ENCODE results near the gene TTC27. TPM values are rescaled to one million over a fixed set of nuclear protein-coding genes. Genes with fewer than 3 reads are reported as not detected.
A peak's percentile ranks its signal among the peaks of the same experiment; 100 is the strongest.

TTC27 gene
- total and polyA plus RNA-seq, 8 donors, result 3.4 to 13.3 (median 9.9) TPM

DNA sequence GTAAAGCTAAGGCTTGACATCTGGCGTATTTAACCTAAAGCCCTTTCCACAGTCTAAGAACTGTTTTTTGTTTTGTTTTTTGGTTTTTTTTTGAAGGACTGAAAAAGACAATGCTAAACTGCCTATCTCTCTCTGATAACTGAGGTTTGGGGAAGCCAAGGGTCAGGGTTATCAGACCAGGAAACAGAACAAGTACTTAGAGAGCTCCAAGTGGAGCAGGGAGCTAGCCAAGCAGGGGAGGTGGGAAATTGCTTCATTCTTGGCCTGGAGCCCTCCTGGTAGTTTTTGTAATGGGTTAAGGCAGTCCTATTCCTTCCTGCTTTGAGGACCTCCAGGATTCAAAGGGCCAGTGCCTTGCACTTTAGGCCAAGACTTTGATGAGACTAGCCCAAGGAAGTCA, 164.6 kb downstream of the TTC27 start:
- no peak for FAIRE-seq
- no peaks in the 10 kb centered on the region for H3K36me3 ChIP-seq
- no peaks in the 10 kb centered on the region for H3K9me3 ChIP-seq
- H3K4me1 ChIP-seq, result no peaks in the 10 kb centered on the region
- H3K27me3 ChIP-seq, result no peaks in the 10 kb centered on the region
- intact Hi-C loops (cut with DNase I), result no loop called here
- ATAC-seq, result no peak
- TF ChIP-seq, protein P1, sequence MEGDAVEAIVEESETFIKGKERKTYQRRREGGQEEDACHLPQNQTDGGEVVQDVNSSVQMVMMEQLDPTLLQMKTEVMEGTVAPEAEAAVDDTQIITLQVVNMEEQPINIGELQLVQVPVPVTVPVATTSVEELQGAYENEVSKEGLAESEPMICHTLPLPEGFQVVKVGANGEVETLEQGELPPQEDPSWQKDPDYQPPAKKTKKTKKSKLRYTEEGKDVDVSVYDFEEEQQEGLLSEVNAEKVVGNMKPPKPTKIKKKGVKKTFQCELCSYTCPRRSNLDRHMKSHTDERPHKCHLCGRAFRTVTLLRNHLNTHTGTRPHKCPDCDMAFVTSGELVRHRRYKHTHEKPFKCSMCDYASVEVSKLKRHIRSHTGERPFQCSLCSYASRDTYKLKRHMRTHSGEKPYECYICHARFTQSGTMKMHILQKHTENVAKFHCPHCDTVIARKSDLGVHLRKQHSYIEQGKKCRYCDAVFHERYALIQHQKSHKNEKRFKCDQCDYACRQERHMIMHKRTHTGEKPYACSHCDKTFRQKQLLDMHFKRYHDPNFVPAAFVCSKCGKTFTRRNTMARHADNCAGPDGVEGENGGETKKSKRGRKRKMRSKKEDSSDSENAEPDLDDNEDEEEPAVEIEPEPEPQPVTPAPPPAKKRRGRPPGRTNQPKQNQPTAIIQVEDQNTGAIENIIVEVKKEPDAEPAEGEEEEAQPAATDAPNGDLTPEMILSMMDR (IDR thresholded peaks at IDR 0.05), result no peak
- H3K4me3 ChIP-seq, result no peak overlapping the region
- H3K27ac ChIP-seq, result no peak overlapping the region
- no peak for DNase-seq
- 93 to 100% methylated on average over 1 of the region's 1 CpG for WGBS, 2 donors

DNA sequence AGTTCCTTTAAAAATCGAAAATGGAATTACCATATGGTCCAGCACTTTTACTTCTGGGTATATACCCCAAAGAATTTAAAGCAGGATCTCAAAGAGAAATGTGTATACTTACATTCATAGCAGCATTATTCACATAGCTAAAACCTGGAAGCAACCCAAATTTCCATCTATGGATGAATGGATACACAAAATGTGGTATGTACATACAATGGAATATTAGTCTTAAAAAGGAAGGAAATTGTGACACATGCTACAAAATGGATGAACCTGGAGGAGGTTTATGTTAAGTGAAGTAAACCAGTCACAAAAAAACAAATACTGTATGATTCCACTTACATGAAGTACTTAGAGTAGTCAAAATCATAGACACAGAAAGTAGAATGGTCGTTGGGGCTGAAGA, 171.0 kb downstream of the TTC27 start:
- intact Hi-C loops (cut with DNase I), result no loop called here
- Histone ChIP-seq H3K9me3 (no peaks in the 10 kb centered on the region), H3K27me3 (no peaks in the 10 kb centered on the region), H3K36me3 (no peaks in the 10 kb centered on the region), H3K4me1 (no peaks in the 10 kb centered on the region), H3K4me3 (no peak overlapping the region), H3K27ac (no peak overlapping the region)
- FAIRE-seq (no peak), ATAC-seq (no peak), DNase-seq (no peak)
- TF ChIP-seq, protein P1 (IDR thresholded peaks at IDR 0.05), result no peak
- WGBS, 2 donors, result 91 to 94% methylated on average over 2 of the region's 2 CpGs

DNA sequence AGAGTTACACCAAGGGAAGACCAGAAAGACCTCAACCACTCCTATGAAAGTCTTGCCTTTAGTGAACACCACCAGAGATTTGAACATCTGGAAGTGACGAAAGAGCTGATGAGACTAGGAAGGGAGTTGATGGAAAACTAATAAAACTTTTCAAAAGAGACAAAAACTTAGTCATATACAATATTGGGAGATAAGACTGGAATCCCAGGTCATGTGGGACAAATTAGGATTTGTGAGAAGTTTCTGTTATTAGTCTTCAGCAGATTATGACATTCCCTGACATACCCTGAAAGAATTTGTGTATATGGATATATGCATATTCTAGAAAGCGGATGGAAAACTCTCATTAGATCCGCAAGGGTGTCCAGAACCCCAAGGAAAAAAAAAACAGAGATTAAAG, 173.9 kb downstream of the TTC27 start:
- TF ChIP-seq, protein P1 (IDR thresholded peaks at IDR 0.05), result no peak
- Histone ChIP-seq H3K4me1 (peaks cover 0 to 4% (median 0%) of the 10 kb centered on the region in 3 donors), H3K27me3 (no peaks in the 10 kb centered on the region), H3K9me3 (no peaks in the 10 kb centered on the region), H3K4me3 (no peak overlapping the region), H3K36me3 (no peaks in the 10 kb centered on the region), H3K27ac (no peak overlapping the region)
- no peak for FAIRE-seq
- WGBS, 2 donors, result 97 to 99% methylated on average over 3 of the region's 3 CpGs
- ATAC-seq, result no peak
- DNase-seq, result no peak
- intact Hi-C loops (cut with DNase I), result no loop called here

DNA sequence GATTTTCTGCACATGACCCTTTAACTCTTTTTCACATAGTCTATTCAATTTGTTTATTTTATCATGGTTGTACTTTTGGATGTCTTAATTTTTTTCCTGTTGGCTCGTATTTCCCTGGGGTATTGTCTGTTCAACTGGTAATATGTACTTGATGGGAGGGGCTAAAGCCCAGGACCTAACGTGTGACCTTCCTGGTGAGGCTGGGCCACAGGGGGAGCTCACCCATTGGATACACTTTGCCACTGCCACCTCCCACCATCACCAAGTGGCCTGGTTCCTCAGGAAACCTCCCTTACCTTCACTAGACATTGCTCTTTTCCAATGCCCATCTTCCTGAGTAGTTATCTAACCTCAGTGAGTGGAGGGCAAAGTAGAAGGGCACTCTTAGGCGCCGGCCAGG, 175.0 kb downstream of the TTC27 start:
- H3K27ac ChIP-seq, result no peak overlapping the region
- no peak overlapping the region for H3K4me3 ChIP-seq
- 92 to 94% methylated on average over 4 of the region's 4 CpGs for WGBS, 2 donors
- no peaks in the 10 kb centered on the region for H3K36me3 ChIP-seq
- ATAC-seq, result no peak
- H3K4me1 ChIP-seq, result peaks cover 0 to 4% (median 0%) of the 10 kb centered on the region in 3 donors
- no peaks in the 10 kb centered on the region for H3K27me3 ChIP-seq
- FAIRE-seq, result no peak
- intact Hi-C loops (cut with DNase I), result no loop called here
- TF ChIP-seq, protein P1 (IDR thresholded peaks at IDR 0.05), result no peak
- no peaks in the 10 kb centered on the region for H3K9me3 ChIP-seq
- peak in 1 of 6 donors; percentile 30 for DNase-seq

DNA sequence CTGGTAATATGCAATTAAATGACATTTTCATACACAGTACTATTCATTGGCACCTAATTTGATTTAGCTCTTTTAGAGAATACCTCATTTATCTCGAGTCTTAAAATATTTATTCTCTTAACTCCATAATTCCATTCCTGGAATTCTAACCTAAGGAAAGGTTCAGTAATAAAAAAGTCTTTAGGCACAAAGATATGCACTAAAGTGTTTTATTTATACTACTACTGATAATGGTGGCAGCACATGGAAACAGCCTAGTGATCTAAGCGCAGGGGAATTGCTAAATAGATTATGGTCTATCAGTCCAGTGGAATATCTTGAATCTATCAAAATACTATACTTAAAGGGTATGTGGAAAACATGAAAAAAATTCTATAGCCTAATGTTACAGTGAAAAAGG, 176.4 kb downstream of the TTC27 start:
- H3K4me1 ChIP-seq, result peaks cover 0 to 4% (median 0%) of the 10 kb centered on the region in 3 donors
- DNase-seq (no peak), FAIRE-seq (no peak), ATAC-seq (no peak)
- H3K27ac ChIP-seq, result no peak overlapping the region
- no peaks in the 10 kb centered on the region for H3K9me3 ChIP-seq
- TF ChIP-seq, protein P1 (IDR thresholded peaks at IDR 0.05), result no peak
- H3K4me3 ChIP-seq, result no peak overlapping the region
- H3K36me3 ChIP-seq, result no peaks in the 10 kb centered on the region
- H3K27me3 ChIP-seq, result no peaks in the 10 kb centered on the region
- intact Hi-C loops (cut with DNase I), result no loop called here
- WGBS, 2 donors, result 70 to 89% methylated on average over 2 of the region's 2 CpGs

All from pancreas (tissue), 10 donors.